H9 (cell line): ENCODE data around the gene CDK15. TPM values are rescaled to one million over a fixed set of nuclear protein-coding genes. Genes with fewer than 3 reads are reported as not detected.

Experiments used
- DNase-seq: peaks from one replicate; pipeline ENCODE4 v3.0.0-alpha.2; 2017
- H2AFZ ChIP-seq: one replicate; pipeline ENCODE4 v1.6.1; 2013; ENCODE audit warnings: mild to moderate bottlenecking, low read length, control low read depth, moderate library complexity
- H2AK5ac ChIP-seq: 2 replicates; pipeline ENCODE4 v1.6.1; 2013; ENCODE audit warnings: low read length, control low read depth, mixed read lengths; ENCODE audit not compliant: insufficient read length
- H2BK120ac ChIP-seq: one replicate; pipeline ENCODE4 v1.6.1; 2013; ENCODE audit warnings: low read depth, mild to moderate bottlenecking, low read length, control low read depth, inconsistent platforms; ENCODE audit not compliant: poor library complexity, severe bottlenecking
- H2BK12ac ChIP-seq: 2 replicates; pipeline ENCODE4 v1.6.1; 2013; ENCODE audit warnings: low read length, control low read depth, mixed read lengths, low read depth; ENCODE audit not compliant: insufficient read length
- H2BK15ac ChIP-seq: 2 replicates; pipeline ENCODE4 v1.6.1; 2013; ENCODE audit warnings: low read depth, low read length, control low read depth
- H2BK20ac ChIP-seq: one replicate; pipeline ENCODE4 v1.6.1; 2013; ENCODE audit warnings: low read depth, mild to moderate bottlenecking, low read length, control low read depth, inconsistent platforms; ENCODE audit not compliant: poor library complexity, severe bottlenecking
- H2BK5ac ChIP-seq: 2 replicates; pipeline ENCODE4 v1.6.1; 2013; ENCODE audit warnings: low read length, control low read depth, mixed read lengths; ENCODE audit not compliant: insufficient read length
- H3K14ac ChIP-seq: 2 replicates; pipeline ENCODE4 v1.6.1; 2013; ENCODE audit warnings: low read length, control low read depth; ENCODE audit not compliant: insufficient read depth
- H3K18ac ChIP-seq: 2 replicates; pipeline ENCODE4 v1.6.1; 2013; ENCODE audit warnings: low read depth, mild to moderate bottlenecking, mixed read lengths, low read length, control low read depth; ENCODE audit not compliant: insufficient read length
- H3K23ac ChIP-seq: 2 replicates; pipeline ENCODE4 v1.6.1; 2013; ENCODE audit warnings: low read length, control low read depth, mixed read lengths, low read depth; ENCODE audit not compliant: insufficient read length
- H3K23me2 ChIP-seq: 2 replicates; pipeline ENCODE4 v1.6.1; 2013; ENCODE audit warnings: low read depth, mild to moderate bottlenecking, mixed read lengths, low read length, control low read depth; ENCODE audit not compliant: insufficient read length, poor library complexity, severe bottlenecking
- H3K27ac ChIP-seq: 2 replicates; pipeline ENCODE4 v1.5.1; 2013; ENCODE audit warnings: low read length, control low read depth, mixed read lengths, low read depth; ENCODE audit not compliant: insufficient read length
- H3K27me3 ChIP-seq: 2 replicates; pipeline ENCODE4 v1.6.1; 2013; ENCODE audit warnings: low read length, control low read depth, inconsistent platforms; ENCODE audit not compliant: insufficient read depth
- H3K4ac ChIP-seq: 2 replicates; pipeline ENCODE4 v1.6.1; 2013; ENCODE audit warnings: low read depth, mild to moderate bottlenecking, control low read depth, inconsistent platforms, low read length, moderate library complexity
- H3K4me1 ChIP-seq: 2 replicates; pipeline ENCODE4 v1.6.1; 2013; ENCODE audit warnings: low read length, control low read depth, inconsistent platforms; ENCODE audit not compliant: insufficient read depth
- H3K4me2 ChIP-seq: 2 replicates; pipeline ENCODE4 v1.6.1; 2013; ENCODE audit warnings: low read length, control low read depth, mixed read lengths; ENCODE audit not compliant: insufficient read length, insufficient read depth
- H3K56ac ChIP-seq: 2 replicates; pipeline ENCODE4 v1.6.1; 2013; ENCODE audit warnings: low read depth, mild to moderate bottlenecking, mixed read lengths, low read length, control low read depth; ENCODE audit not compliant: insufficient read length
- H3K79me1 ChIP-seq: 2 replicates; pipeline ENCODE4 v1.6.1; 2013; ENCODE audit warnings: low read depth, mild to moderate bottlenecking, moderate library complexity, low read length, control low read depth, inconsistent platforms; ENCODE audit not compliant: insufficient read depth, poor library complexity, severe bottlenecking
- H3K79me2 ChIP-seq: 2 replicates; pipeline ENCODE4 v1.6.1; 2013; ENCODE audit warnings: low read length, control low read depth, inconsistent platforms; ENCODE audit not compliant: insufficient read depth
- H3K9ac ChIP-seq: 2 replicates; pipeline ENCODE4 v1.6.1; 2013; ENCODE audit warnings: low read length, control low read depth, mixed read lengths; ENCODE audit not compliant: insufficient read length; ENCODE audit errors: extremely low read depth
- H3K9me3 ChIP-seq: one replicate; pipeline ENCODE4 v1.6.1; 2013; ENCODE audit warnings: low read depth, low read length, inconsistent platforms; ENCODE audit not compliant: control insufficient read depth
- H3T11ph ChIP-seq: one replicate; pipeline ENCODE4 v1.6.1; 2013; ENCODE audit warnings: mild to moderate bottlenecking, low read length, control low read depth, inconsistent platforms
- H4K20me1 ChIP-seq: one replicate; pipeline ENCODE4 v1.6.1; 2013; ENCODE audit not compliant: control insufficient read depth, insufficient read length, insufficient read depth
- H4K5ac ChIP-seq: 2 replicates; pipeline ENCODE4 v1.6.1; 2013; ENCODE audit warnings: low read depth, mild to moderate bottlenecking, mixed read lengths, low read length, control low read depth; ENCODE audit not compliant: insufficient read length
- H4K8ac ChIP-seq: replicated peaks from 2 replicates; pipeline ENCODE4 v1.6.1; 2013; ENCODE audit warnings: low read length, control low read depth, mixed read lengths, low read depth; ENCODE audit not compliant: insufficient read length
- H4K91ac ChIP-seq: 2 replicates; pipeline ENCODE4 v1.6.1; 2013; ENCODE audit warnings: low read depth, mild to moderate bottlenecking, moderate library complexity, mixed read lengths, low read length, control low read depth; ENCODE audit not compliant: insufficient read length
- H3K27ac Mint-ChIP-seq, 3 experiments: 2 replicates in 2 of 3; 3 replicates in 1 of 3; pipeline ENCODE4 v1.8.0; 2020 to 2021; ENCODE audit warnings: mixed read lengths in 3 of 3, mild to moderate bottlenecking in 1 of 3, moderate library complexity in 1 of 3
- H3K27me3 Mint-ChIP-seq: 2 replicates; pipeline ENCODE4 v1.8.0; 2021; ENCODE audit warnings: low read depth, mild to moderate bottlenecking, moderate library complexity, mixed read lengths
- H3K36me3 Mint-ChIP-seq, 3 experiments: 2 replicates in 2 of 3; 3 replicates in 1 of 3; pipeline ENCODE4 v1.8.0; 2020 to 2021; ENCODE audit warnings: low read depth in 3 of 3, mixed read lengths in 3 of 3; ENCODE audit not compliant: insufficient read depth in 1 of 3
- H3K4me1 Mint-ChIP-seq, 2 experiments: 2 replicates each; pipeline ENCODE4 v1.8.0; 2020; ENCODE audit warnings: mixed read lengths in 2 of 2
- H3K4me3 Mint-ChIP-seq, 2 experiments: 2 replicates in 1 of 2; 3 replicates in 1 of 2; pipeline ENCODE4 v1.8.0; 2020 to 2021; ENCODE audit warnings: mild to moderate bottlenecking in 2 of 2, mixed read lengths in 2 of 2, moderate library complexity in 1 of 2
- H3K9me3 Mint-ChIP-seq, 2 experiments: 2 replicates in 1 of 2; 3 replicates in 1 of 2; pipeline ENCODE4 v1.8.0; 2020; ENCODE audit warnings: mild to moderate bottlenecking in 2 of 2, mixed read lengths in 2 of 2, moderate library complexity in 1 of 2
- WGBS: extraction: QIAGEN DNeasy Blood & Tissue Kit; methylation state at CpG from one replicate; pipeline ENCODE4 v1.1.7; 2013; ENCODE audit warnings: missing lambda C conversion rate, low lambda C conversion rate, mixed read lengths; ENCODE audit not compliant: insufficient read length; ENCODE audit errors: extremely low coverage; 5-methylcytosine and 5-hydroxymethylcytosine counted together
- total RNA-seq: library from RNA; stranded (reverse); gene quantifications from 2 replicates; pipeline ENCODE4 v1.2.1, GENCODE V29; 2021
- TF ChIP-seq, protein P1 (sequence below): fragments of 200-600 bp; sonication (generic); conservative IDR thresholded peaks from 3 replicates; pipeline ENCODE4 v1.8.0; 2021; ENCODE audit warnings: antibody characterized with exemption, mild to moderate bottlenecking

CDK15 gene
- total RNA-seq, 1 experiment from 2014 or later: not detected

DNA sequence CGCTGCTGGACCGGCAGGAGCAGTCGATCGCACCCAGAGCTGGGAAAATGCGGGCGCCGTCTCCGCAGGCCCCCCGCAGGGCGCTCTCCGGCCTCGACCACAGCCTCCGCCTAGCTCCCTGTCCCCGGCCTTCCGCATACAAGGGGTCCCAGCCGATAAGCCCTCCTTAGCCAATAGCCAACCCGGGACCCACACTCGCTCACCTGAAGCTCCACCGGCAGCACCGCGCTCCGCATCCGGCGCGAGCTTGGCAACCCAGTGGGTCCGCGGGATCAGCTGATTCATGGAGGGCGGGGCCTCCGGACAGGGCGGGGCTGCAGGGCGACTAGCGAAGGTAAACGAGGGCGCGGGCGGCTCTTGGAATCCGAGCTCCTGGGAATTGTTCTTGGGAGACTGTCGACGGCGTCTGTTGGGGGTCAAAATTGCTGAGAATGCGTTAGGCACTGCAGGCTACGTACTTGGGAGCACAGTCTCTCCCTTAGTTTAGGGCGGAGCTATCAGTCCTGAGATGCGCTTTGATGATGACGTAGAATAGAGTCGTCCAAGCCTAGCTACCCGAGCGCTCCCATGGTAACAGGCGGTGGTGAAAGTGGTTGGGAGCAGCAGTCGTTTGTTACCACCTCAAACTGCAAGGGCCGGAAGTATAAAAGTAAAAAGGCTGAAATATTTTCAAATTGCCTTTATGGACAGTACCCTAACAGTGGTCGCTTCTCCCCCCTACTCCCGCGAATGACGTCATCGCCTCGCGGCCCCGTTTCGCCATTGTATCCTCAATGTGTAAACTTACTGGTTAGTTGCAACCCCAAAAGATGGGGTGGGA, 25.5 kb upstream of the CDK15 start, which contains the start of gene ALS2:
Gene ALS2, minus strand, starts transcription at position 260 of the 820 bp plus-strand sequence. CDS start 12,048 bp downstream, outside the sequence.
- Mint-ChIP-seq H3K27me3 (peaks cover 6% of the 10 kb centered on the region; the same call in 1 of the 2 replicates), H3K36me3 (no peaks in the 10 kb centered on the region), H3K9me3 (no peaks in the 10 kb centered on the region), H3K27ac (peak within 1 kb of the TSS; percentile 95 to 99 (median 95)), H3K4me1 (peaks cover 31 to 33% of the 10 kb centered on the region in 2 experiments), H3K4me3 (peak within 1 kb of the TSS; percentile 85 to 93)
- TF ChIP-seq, protein P1, sequence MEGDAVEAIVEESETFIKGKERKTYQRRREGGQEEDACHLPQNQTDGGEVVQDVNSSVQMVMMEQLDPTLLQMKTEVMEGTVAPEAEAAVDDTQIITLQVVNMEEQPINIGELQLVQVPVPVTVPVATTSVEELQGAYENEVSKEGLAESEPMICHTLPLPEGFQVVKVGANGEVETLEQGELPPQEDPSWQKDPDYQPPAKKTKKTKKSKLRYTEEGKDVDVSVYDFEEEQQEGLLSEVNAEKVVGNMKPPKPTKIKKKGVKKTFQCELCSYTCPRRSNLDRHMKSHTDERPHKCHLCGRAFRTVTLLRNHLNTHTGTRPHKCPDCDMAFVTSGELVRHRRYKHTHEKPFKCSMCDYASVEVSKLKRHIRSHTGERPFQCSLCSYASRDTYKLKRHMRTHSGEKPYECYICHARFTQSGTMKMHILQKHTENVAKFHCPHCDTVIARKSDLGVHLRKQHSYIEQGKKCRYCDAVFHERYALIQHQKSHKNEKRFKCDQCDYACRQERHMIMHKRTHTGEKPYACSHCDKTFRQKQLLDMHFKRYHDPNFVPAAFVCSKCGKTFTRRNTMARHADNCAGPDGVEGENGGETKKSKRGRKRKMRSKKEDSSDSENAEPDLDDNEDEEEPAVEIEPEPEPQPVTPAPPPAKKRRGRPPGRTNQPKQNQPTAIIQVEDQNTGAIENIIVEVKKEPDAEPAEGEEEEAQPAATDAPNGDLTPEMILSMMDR: no peak
- Histone ChIP-seq H3K56ac (no peak within 1 kb of the TSS), H3K79me1 (no peaks in the 10 kb centered on the region), H3K9ac (peak within 1 kb of the TSS; percentile 78), H4K5ac (peak within 1 kb of the TSS; percentile 2), H3K27me3 (no peaks in the 10 kb centered on the region), H2BK15ac (no peak within 1 kb of the TSS), H2AFZ (peak within 1 kb of the TSS; percentile 90), H2AK5ac (no peak within 1 kb of the TSS), H2BK20ac (no peak within 1 kb of the TSS), H4K20me1 (no peaks in the 10 kb centered on the region), H4K91ac (no peak within 1 kb of the TSS), H3K79me2 (peaks cover 10% of the 10 kb centered on the region; the same call in 1 of the 2 replicates), H2BK120ac (no peak within 1 kb of the TSS), H3K4me1 (peaks cover 2% of the 10 kb centered on the region; the same call in 1 of the 2 replicates), H3K4me2 (peak within 1 kb of the TSS; percentile 79), H3K18ac (peak within 1 kb of the TSS; percentile 73), H2BK12ac (no peak within 1 kb of the TSS), H2BK5ac (no peak within 1 kb of the TSS), H4K8ac (no peak within 1 kb of the TSS), H3K14ac (peak within 1 kb of the TSS; percentile 86), H3K4ac (no peak within 1 kb of the TSS), H3T11ph (no peak within 1 kb of the TSS), H3K23ac (no peak within 1 kb of the TSS), H3K23me2 (peaks cover 15% of the 10 kb centered on the region), H3K9me3 (no peaks in the 10 kb centered on the region), H3K27ac (peak within 1 kb of the TSS; percentile 18)
- peak; percentile 99 for DNase-seq
- WGBS: no CpG with 5 or more reads among the region's 60 CpGs
